Measurements from ENCODE around the gene PDCD2L. TPM values are rescaled to one million over a fixed set of nuclear protein-coding genes. Genes with fewer than 3 reads are reported as not detected.

PDCD2L gene
- polyA plus RNA-seq, 1 donor (not counting 4 experiments of a cell fraction or from before 2014, with no cell fraction given): 23.8 TPM

DNA sequence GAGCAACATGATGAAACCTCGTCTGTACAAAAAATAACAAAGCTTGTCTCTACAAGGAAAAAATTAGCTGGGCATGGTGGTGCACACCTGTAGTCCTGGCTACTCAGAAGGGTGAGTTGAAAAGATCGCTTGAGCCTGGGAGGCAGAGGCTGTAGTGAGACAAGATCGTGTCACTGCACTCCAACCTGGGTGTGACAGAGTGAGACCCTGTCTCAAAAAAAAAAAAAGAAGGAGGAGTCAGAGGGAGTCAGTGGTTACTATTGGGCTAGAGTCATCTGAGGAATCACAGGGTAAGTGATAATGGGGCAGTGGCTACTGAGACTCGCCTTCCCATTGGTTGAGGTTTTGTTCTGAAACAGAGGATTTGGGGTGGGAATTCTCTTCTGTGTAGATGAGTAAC lies 41.1 kb upstream of the PDCD2L start:
- Histone ChIP-seq H3K27me3 (ENCODE audit: control insufficient read depth, extremely low read depth, insufficient read depth, low read length) (no peaks in the 10 kb centered on the region), H2AFZ (ENCODE audit: control insufficient read depth, low read length) (no peak overlapping the region), H3K9me3 (ENCODE audit: control insufficient read depth, low read depth, low read length) (no peaks in the 10 kb centered on the region), H3K79me2 (ENCODE audit: control insufficient read depth, insufficient read depth, low read length) (peaks cover 26% of the 10 kb centered on the region), H3K27ac (ENCODE audit: control insufficient read depth, insufficient read depth, low read length) (no peak overlapping the region), H3K9ac (ENCODE audit: control insufficient read depth, extremely low read depth, insufficient read depth, low read length) (no peak overlapping the region), H3K9me1 (ENCODE audit: control insufficient read depth, extremely low read depth, insufficient read depth, low read length) (no peaks in the 10 kb centered on the region), H3K4me3 (ENCODE audit: control insufficient read depth in 2 of 3, extremely low read depth in 1 of 3, insufficient read depth in 2 of 3, low read depth in 1 of 3, low read length in 3 of 3) (no peak overlapping the region), H3K36me3 (ENCODE audit: control insufficient read depth in 2 of 2, extremely low read depth in 1 of 2, insufficient read depth in 2 of 2, low read length in 2 of 2) (peaks cover 6 to 9% of the 10 kb centered on the region in 2 experiments), H4K20me1 (ENCODE audit: control insufficient read depth, extremely low read depth, insufficient read depth, low read length) (no peaks in the 10 kb centered on the region), H3K4me1 (ENCODE audit: control insufficient read depth, extremely low read depth, insufficient read depth, low read length) (peaks cover 36% of the 10 kb centered on the region), H3K4me2 (ENCODE audit: control insufficient read depth, extremely low read depth, insufficient read depth, low read depth, low read length) (no peak overlapping the region)
- dilution Hi-C loops (cut with MboI; ENCODE audit: extremely low pct_ligation_motif_present, low sequenced_read_pairs): no loop called here
- DNase-seq (ENCODE audit: low read depth, low spot score) (no peak), FAIRE-seq (no peak)
- no peak for TF ChIP-seq EZH2 (IDR thresholded peaks at IDR 0.05; ENCODE audit: low read length)
- TF ChIP-seq, protein P1, sequence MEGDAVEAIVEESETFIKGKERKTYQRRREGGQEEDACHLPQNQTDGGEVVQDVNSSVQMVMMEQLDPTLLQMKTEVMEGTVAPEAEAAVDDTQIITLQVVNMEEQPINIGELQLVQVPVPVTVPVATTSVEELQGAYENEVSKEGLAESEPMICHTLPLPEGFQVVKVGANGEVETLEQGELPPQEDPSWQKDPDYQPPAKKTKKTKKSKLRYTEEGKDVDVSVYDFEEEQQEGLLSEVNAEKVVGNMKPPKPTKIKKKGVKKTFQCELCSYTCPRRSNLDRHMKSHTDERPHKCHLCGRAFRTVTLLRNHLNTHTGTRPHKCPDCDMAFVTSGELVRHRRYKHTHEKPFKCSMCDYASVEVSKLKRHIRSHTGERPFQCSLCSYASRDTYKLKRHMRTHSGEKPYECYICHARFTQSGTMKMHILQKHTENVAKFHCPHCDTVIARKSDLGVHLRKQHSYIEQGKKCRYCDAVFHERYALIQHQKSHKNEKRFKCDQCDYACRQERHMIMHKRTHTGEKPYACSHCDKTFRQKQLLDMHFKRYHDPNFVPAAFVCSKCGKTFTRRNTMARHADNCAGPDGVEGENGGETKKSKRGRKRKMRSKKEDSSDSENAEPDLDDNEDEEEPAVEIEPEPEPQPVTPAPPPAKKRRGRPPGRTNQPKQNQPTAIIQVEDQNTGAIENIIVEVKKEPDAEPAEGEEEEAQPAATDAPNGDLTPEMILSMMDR (optimal IDR thresholded peaks at IDR 0.05 in 1 of 3, IDR thresholded peaks at IDR 0.05 in 1 of 3, conservative IDR thresholded peaks at IDR 0.05 in 1 of 3; ENCODE audit: extremely low read depth in 1 of 3, insufficient read depth in 2 of 3, low read length in 3 of 3): no peak

DNA sequence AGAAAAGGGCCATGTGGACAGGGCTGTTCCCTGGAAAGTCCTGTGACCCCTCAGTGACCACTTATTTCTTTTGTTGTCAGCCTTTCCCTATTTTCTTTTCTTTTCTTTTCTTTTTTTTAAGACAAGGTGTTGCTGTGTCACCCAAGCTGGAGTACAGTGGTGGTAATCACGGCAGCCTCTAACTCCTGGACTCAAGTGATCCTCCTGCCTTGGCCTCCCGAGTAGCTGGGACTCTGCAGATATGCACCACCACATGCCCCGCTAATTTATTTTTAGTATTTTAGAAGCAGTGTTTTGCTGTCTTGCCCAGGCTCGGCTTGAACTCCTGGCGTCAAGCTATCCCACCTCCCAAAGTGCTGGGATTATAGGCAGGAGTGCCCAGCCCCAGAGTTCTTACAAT lies 40.3 kb upstream of the PDCD2L start:
- Histone ChIP-seq H3K9ac (ENCODE audit: control insufficient read depth, extremely low read depth, insufficient read depth, low read length) (no peak overlapping the region), H3K27me3 (ENCODE audit: control insufficient read depth, extremely low read depth, insufficient read depth, low read length) (no peaks in the 10 kb centered on the region), H3K4me1 (ENCODE audit: control insufficient read depth, extremely low read depth, insufficient read depth, low read length) (peaks cover 29% of the 10 kb centered on the region), H3K79me2 (ENCODE audit: control insufficient read depth, insufficient read depth, low read length) (peaks cover 32% of the 10 kb centered on the region), H2AFZ (ENCODE audit: control insufficient read depth, low read length) (no peak overlapping the region), H3K36me3 (ENCODE audit: control insufficient read depth in 2 of 2, extremely low read depth in 1 of 2, insufficient read depth in 2 of 2, low read length in 2 of 2) (peaks cover 12 to 17% of the 10 kb centered on the region in 2 experiments), H3K9me1 (ENCODE audit: control insufficient read depth, extremely low read depth, insufficient read depth, low read length) (no peaks in the 10 kb centered on the region), H3K9me3 (ENCODE audit: control insufficient read depth, low read depth, low read length) (no peaks in the 10 kb centered on the region), H3K4me2 (ENCODE audit: control insufficient read depth, extremely low read depth, insufficient read depth, low read depth, low read length) (no peak overlapping the region), H3K27ac (ENCODE audit: control insufficient read depth, insufficient read depth, low read length) (no peak overlapping the region), H3K4me3 (ENCODE audit: control insufficient read depth in 2 of 3, extremely low read depth in 1 of 3, insufficient read depth in 2 of 3, low read depth in 1 of 3, low read length in 3 of 3) (no peak overlapping the region), H4K20me1 (ENCODE audit: control insufficient read depth, extremely low read depth, insufficient read depth, low read length) (no peaks in the 10 kb centered on the region)
- FAIRE-seq (no peak), DNase-seq (ENCODE audit: low read depth, low spot score) (no peak)
- no peak for TF ChIP-seq EZH2 (IDR thresholded peaks at IDR 0.05; ENCODE audit: low read length)
- TF ChIP-seq, protein P1 (optimal IDR thresholded peaks at IDR 0.05 in 1 of 3, IDR thresholded peaks at IDR 0.05 in 1 of 3, conservative IDR thresholded peaks at IDR 0.05 in 1 of 3; ENCODE audit: extremely low read depth in 1 of 3, insufficient read depth in 2 of 3, low read length in 3 of 3): no peak
- dilution Hi-C loops (cut with MboI; ENCODE audit: extremely low pct_ligation_motif_present, low sequenced_read_pairs): no loop called here
